Spinal cord (tissue), 10 donors: Measurements from ENCODE around the gene PSAP. TPM values are rescaled to one million over a fixed set of nuclear protein-coding genes. Genes with fewer than 3 reads are reported as not detected.
A peak's percentile ranks its signal among the peaks of the same experiment; 100 is the strongest.
"Not testable (repeated sequence)": the region's sequence is repeated elsewhere in the genome, so short reads cannot be mapped to it uniquely, and the experiment has no call there.

ENCODE experiments used
- DNase-seq, 6 donors: peaks; one replicate each; pipeline versions ENCODE4 v3.0.0 to v3.0.0-alpha.2; 2013 to 2015; ENCODE audit warnings: low spot score in 6 of 6, low read depth in 4 of 6
- H3K27ac ChIP-seq: one replicate; pipeline ENCODE4 v1.5.1; 2013; ENCODE audit warnings: low read depth, low read length, control low read depth
- H3K27me3 ChIP-seq: one replicate; pipeline ENCODE4 v1.6.1; 2013; ENCODE audit warnings: low read length; ENCODE audit not compliant: control insufficient read depth, insufficient read depth
- H3K36me3 ChIP-seq: one replicate; pipeline ENCODE4 v1.6.1; 2013; ENCODE audit warnings: low read length; ENCODE audit not compliant: control insufficient read depth, insufficient read depth
- H3K4me1 ChIP-seq: one replicate; pipeline ENCODE4 v1.6.1; 2013; ENCODE audit warnings: low read length; ENCODE audit not compliant: control insufficient read depth, insufficient read depth
- H3K4me3 ChIP-seq: one replicate; pipeline ENCODE4 v1.5.1; 2013; ENCODE audit warnings: low read depth, low read length, control low read depth
- H3K9me3 ChIP-seq: one replicate; pipeline ENCODE4 v1.6.1; 2013; ENCODE audit warnings: low read length; ENCODE audit not compliant: control insufficient read depth, insufficient read depth
- WGBS: methylation state at CpG from one replicate; pipeline ENCODE4 v1.1.5; 2013; ENCODE audit warnings: missing lambda C conversion rate; ENCODE audit not compliant: insufficient coverage; 5-methylcytosine and 5-hydroxymethylcytosine counted together
- polyA plus RNA-seq, 2 donors: library from polyadenylated mRNA; unstranded; fragments of 120-200 nt; gene quantifications; one replicate each; pipeline ENCODE4 v1.2.1, GENCODE V29; 2013; ENCODE audit not compliant: insufficient read length in 2 of 2
- total RNA-seq, 2 donors: library from RNA; depleted of rRNA in 1 of 2; stranded (reverse); fragments of 120-200 nt in 1 of 2; fragments of >200 nt in 1 of 2; gene quantifications; one replicate each; pipeline versions ENCODE4 v1.2.3 to v1.2.4, GENCODE V29; 2013 to 2014
- donor health status: healthy.

The PSAP gene
- total and polyA plus RNA-seq, 4 donors: 882 to 1,358 (median 1,236) TPM

- H3K27me3 ChIP-seq: no peaks in the 10 kb centered on the region
- H3K27ac ChIP-seq: no peak overlapping the region
- peaks cover 18% of the 10 kb centered on the region for H3K4me1 ChIP-seq
- no peak for DNase-seq
- no peaks in the 10 kb centered on the region for H3K9me3 ChIP-seq
- no peaks in the 10 kb centered on the region for H3K36me3 ChIP-seq
- WGBS: 86% methylated on average over 10 of the region's 12 CpGs
- H3K4me3 ChIP-seq: no peak overlapping the region
These were observed 7.2 kb upstream of the PSAP start for GRCh38 chr10:71857934-71858890.

DNA sequence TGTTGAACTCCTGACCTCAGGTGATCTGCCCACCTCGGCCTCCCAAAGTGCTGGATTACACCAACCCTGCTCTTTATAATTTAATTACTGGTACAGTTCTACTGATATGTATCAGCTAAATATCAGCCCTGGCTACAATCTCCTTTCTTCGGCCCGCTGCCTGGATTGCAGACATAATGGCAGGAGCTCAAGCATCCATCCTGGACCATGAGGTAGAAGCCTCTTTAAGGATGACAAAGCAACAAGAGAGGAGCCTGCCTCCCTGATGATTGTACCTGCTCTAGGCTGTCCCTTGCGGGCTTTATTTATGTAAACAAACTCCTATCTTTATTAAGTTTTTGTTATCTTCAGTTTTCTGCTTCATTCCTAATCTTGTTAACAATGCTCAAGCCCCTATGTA lies 5.6 kb upstream of the PSAP start:
- Histone ChIP-seq H3K4me3 (no peak overlapping the region), H3K27ac (no peak overlapping the region), H3K36me3 (no peaks in the 10 kb centered on the region), H3K9me3 (no peaks in the 10 kb centered on the region), H3K4me1 (peaks cover 23% of the 10 kb centered on the region), H3K27me3 (no peaks in the 10 kb centered on the region)
- WGBS: 100% methylated on average over 2 of the region's 4 CpGs
- DNase-seq: no peak

DNA sequence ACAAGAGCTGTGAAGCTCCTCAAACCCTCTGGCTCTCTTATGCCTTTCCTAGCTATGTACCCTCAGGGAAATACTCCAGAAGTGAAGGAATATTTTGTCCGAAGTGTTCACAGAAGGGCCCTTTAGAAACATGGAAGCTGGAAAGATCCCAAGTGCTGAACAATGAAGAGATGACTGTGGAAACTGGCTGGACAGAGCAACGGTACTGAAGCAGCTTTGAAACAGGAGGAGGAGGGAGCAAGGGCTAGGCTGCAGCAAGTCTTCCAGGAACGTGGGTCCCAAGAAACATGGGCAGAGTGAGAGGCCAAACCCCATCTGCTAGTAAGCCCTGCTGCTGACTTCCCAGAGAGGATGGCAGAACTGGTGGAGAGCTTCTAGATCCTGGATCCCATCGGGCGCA lies 3.0 kb upstream of the PSAP start:
- Histone ChIP-seq H3K4me3 (no peak overlapping the region), H3K9me3 (no peaks in the 10 kb centered on the region), H3K4me1 (peaks cover 17% of the 10 kb centered on the region), H3K36me3 (no peaks in the 10 kb centered on the region), H3K27me3 (no peaks in the 10 kb centered on the region), H3K27ac (no peak overlapping the region)
- peak in 2 of 6 donors; percentile 46 to 72 for DNase-seq
- 48% methylated on average over 5 of the region's 5 CpGs for WGBS

DNA sequence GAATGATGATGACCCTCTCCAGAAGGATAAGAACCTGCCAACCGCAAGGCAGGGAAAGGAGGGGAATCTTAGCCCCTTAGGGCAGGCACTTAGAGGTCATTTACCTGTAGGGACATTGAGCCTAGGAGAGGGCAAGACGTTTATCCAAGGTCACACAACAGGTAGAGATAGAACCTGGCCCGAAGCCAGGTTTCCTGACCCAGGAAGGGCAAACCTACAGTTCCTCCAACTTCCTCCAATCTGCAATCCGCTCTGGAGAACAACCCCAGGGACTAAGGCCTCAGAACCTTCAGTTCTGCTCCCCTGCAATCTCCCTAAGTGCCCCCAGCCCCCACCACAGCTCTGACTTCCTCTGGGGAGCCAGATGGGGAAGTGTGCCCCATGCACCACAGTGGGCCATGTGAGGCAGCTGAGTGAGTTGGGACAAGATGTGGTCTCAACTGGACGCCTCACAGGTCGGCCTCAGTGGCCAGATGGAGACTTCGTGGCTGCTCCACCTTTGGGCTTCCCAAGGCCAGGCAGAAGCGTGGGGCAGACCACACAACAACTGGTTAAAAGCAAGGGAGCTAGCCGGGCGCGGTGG lies 1.4 kb upstream of the PSAP start:
- Histone ChIP-seq H3K9me3 (no peaks in the 10 kb centered on the region), H3K4me3 (no peak overlapping the region), H3K27me3 (no peaks in the 10 kb centered on the region), H3K4me1 (peaks cover 24% of the 10 kb centered on the region), H3K36me3 (no peaks in the 10 kb centered on the region), H3K27ac (no peak overlapping the region)
- no peak for DNase-seq
- 91% methylated on average over 9 of the region's 11 CpGs for WGBS

DNA sequence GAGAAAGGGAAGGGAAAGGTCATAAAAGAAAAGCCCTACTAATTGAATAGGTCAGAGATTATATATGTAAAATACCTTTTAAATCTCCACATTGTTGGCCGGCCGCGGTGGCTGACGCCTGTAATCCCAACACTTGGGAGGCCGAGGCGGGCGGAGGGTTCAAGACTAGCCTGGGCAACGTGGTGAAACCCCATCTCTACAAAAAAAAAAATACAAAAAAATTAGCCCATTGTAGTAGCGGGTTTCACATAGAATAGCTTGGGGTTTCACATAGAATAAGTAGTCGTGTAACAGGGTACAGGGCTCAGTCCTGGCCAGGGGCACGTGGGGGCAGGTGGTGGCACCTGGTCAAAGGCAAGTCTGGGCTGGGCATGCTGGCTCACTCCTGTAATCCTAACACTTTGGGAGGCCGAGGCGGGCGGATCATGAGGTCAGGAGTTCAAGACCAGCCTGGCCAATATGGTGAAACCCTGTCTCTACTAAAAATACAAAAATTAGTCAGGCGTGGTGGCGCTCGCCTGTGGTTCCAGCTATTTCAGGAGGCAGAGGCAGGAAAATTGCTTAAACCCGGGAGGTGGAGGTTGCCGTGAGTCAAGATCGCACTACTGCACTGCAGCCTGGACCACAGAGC lies 529 bp upstream of the PSAP start:
- Histone ChIP-seq H3K27ac (peak overlapping the region; percentile 93), H3K4me1 (peaks cover 32% of the 10 kb centered on the region), H3K4me3 (peak overlapping the region; percentile 77)
- not testable (repeated sequence) for H3K9me3 ChIP-seq, DNase-seq, H3K36me3 ChIP-seq, H3K27me3 ChIP-seq
- WGBS: 79% methylated on average over 7 of the region's 20 CpGs

DNA sequence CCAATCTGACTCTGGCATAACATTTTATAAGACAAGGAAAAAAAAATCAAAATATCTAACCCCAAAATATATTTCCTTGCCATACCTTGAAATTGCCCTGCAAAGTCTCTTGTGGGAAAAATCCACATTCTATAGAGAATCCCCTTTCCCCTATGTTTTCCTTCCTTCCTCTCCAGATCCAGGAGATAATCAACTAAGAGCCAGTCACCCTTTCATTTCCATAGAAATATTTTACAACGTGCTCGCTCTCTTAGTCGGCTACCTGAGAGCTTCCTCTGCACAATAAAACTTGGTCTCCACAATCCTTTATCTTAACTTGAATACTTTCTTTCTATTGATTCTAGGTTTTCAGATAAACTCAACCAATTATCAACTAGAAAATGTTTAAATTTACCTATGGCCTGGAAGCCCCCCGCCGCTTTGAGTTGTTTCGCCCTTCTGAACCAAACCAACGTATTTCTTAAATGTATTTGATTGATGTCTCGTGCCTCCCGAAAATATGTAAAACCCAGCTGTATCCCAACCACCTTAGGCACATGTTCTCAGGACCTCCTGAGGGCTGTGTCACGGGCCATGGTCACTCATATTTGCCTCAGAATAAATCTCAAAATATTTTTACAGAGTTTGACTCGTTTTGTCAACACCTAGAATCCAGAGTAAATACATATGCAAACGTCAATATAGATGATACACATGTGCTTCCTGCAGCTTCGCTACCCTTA lies 869 bp downstream of the PSAP start:
- Histone ChIP-seq H3K4me1 (peaks cover 38% of the 10 kb centered on the region), H3K4me3 (peak overlapping the region; percentile 77), H3K36me3 (no peaks in the 10 kb centered on the region), H3K9me3 (no peaks in the 10 kb centered on the region), H3K27me3 (no peaks in the 10 kb centered on the region), H3K27ac (peak overlapping the region; percentile 93)
- WGBS: 7% methylated on average over 7 of the region's 13 CpGs
- DNase-seq: no peak

- DNase-seq: no peak
- peak overlapping the region; percentile 77 for H3K4me3 ChIP-seq
- H3K36me3 ChIP-seq: no peaks in the 10 kb centered on the region
- no peaks in the 10 kb centered on the region for H3K9me3 ChIP-seq
- WGBS: 88% methylated on average over 8 of the region's 17 CpGs
- no peaks in the 10 kb centered on the region for H3K27me3 ChIP-seq
- H3K4me1 ChIP-seq: peaks cover 38% of the 10 kb centered on the region
- H3K27ac ChIP-seq: no peak overlapping the region
These were observed 1.6 kb downstream of the PSAP start for GRCh38 chr10:71849461-71849908.

GRCh38 chr10:71848325-71849275 lies 2.5 kb downstream of the PSAP start:
- Histone ChIP-seq H3K4me3 (peak overlapping the region; percentile 1), H3K27ac (no peak overlapping the region)
- DNase-seq: no peak

More at GRCh38 chr10:71848325-71849275, 2.5 kb downstream of the PSAP start:
- Histone ChIP-seq H3K27me3 (no peaks in the 10 kb centered on the region), H3K4me1 (peaks cover 35% of the 10 kb centered on the region), H3K9me3 (no peaks in the 10 kb centered on the region), H3K36me3 (no peaks in the 10 kb centered on the region)
- 45% methylated on average over 4 of the region's 11 CpGs for WGBS
